ENCODE results near the gene HDAC4.

Gene HDAC4

DNA sequence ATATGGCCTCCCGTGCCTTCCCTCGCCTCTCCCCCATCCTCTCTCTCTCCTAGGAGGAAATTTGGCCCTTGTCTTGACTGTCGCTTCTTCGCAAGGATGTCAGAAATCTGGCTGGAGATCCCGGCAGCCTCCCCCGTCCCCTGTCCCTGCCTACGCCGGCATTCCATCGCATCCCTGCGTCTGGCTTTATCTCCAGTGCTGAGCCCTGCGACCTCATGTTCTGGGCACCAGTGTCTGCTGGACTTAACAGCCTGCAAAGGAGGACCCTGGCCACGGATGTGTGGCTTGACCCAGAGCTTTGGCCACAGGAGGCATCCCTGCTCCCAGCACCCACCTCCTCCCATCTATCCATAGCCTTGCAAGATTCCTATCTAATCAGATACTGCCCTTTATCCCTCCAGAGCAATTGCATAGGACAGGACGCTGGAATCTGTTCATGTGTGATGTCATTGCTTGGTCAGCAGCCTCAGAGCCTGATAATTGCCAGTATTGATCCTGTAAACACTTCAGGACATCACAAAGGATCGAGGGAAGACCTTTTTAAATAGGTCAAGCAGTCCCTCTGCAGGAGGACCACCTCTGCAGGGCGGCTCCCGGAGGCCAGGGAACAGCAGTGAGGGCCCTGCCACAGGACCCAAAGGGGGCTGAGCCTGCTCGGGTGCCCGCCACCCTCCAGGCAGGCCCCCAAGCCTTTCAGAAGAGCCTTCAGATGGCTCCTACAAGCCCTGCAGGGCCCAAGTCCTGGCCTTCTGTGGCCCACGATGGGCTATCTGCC is 384.7 kb downstream of the HDAC4 start (continued):
- TF ChIP-seq, protein P1, sequence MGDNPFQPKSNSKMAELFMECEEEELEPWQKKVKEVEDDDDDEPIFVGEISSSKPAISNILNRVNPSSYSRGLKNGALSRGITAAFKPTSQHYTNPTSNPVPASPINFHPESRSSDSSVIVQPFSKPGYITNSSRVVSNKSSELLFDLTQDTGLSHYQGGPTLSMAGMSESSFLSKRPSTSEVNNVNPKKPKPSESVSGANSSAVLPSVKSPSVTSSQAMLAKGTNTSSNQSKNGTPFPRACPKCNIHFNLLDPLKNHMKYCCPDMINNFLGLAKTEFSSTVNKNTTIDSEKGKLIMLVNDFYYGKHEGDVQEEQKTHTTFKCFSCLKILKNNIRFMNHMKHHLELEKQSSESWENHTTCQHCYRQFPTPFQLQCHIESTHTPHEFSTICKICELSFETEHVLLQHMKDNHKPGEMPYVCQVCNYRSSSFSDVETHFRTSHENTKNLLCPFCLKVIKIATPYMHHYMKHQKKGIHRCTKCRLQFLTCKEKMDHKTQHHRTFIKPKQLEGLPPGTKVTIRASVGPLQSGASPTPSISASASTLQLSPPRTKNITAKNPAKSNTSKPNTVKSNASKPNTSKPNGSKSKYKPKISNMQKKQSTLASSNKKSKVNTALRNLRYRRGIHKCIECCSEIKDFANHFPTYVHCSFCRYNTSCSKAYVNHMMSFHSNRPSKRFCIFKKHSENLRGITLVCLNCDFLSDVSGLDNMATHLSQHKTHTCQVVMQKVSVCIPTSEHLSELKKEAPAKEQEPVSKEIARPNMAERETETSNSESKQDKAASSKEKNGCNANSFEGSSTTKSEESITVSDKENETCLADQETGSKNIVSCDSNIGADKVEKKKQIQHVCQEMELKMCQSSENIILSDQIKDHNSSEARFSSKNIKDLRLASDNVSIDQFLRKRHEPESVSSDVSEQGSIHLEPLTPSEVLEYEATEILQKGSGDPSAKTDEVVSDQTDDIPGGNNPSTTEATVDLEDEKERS (tag by site-specific recombination; IDR thresholded peaks at IDR 0.05) = no peak

DNA sequence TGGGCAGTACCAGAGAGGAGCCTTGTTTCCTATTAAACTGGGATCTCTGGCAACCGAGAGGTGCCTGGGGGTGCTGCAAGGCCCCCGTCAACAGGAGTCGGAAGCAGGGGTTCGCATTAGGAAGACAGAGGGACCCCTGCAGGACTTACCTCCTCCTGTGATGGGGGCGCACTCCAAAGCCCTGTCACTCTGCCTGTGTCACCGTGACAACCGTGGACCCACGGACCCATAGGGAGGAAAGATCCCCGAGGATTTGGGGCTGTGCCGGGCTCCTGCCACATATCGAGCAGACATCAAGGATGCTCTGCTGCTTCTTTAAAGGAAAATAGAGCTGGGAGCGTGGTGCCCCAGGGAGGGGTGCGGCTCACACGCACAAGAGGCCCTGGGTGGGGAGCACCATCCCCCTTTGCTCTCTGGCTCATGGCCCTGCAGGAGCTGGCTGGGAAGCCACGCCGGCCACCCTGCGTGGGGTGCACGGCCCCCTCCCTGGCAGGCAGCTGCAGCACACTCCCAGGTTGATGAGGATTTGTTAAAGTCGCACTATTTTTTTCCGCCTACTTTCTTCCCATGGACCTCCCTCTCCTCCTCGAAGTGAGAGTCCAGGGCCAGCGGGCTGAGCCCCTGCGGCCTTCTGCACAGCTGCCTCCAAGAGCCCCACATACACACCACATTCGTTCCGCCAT is 385.5 kb downstream of the HDAC4 start:
- Histone ChIP-seq H3K9me3 (ENCODE audit: control insufficient read depth, insufficient read depth, low read depth, low read length) (no peaks in the 10 kb centered on the region), H3K27ac (ENCODE audit: extremely low read depth, low read depth, low read length) (no peak overlapping the region), H3K36me3 (ENCODE audit: control insufficient read depth in 2 of 2, insufficient read depth in 1 of 2, low read length in 2 of 2) (no peaks in the 10 kb centered on the region), H3K4me3 (ENCODE audit: low read depth, low read length) (no peak overlapping the region), H3K4me1 (ENCODE audit: control insufficient read depth, insufficient read depth, low read length) (no peaks in the 10 kb centered on the region)
- ChIA-PET CTCF (no interaction called here), POLR2A (no interaction called here)
- no peak for TF ChIP-seq ZNF510 (tag by site-specific recombination; IDR thresholded peaks at IDR 0.05; ENCODE audit: insufficient replicate concordance)
- no peak for TF ChIP-seq ZNF521 (tag by site-specific recombination; IDR thresholded peaks at IDR 0.05)
- TF ChIP-seq ZNF239 (tag by site-specific recombination; IDR thresholded peaks at IDR 0.05) = no peak
- TF ChIP-seq ZNF223 (tag by site-specific recombination; IDR thresholded peaks at IDR 0.05) = no peak
- no peak for TF ChIP-seq ZNF610 (tag by site-specific recombination; IDR thresholded peaks at IDR 0.05; ENCODE audit: borderline replicate concordance)
- TF ChIP-seq ZNF214 (tag by site-specific recombination; IDR thresholded peaks at IDR 0.05; ENCODE audit: borderline replicate concordance) = no peak
- TF ChIP-seq, protein P2, sequence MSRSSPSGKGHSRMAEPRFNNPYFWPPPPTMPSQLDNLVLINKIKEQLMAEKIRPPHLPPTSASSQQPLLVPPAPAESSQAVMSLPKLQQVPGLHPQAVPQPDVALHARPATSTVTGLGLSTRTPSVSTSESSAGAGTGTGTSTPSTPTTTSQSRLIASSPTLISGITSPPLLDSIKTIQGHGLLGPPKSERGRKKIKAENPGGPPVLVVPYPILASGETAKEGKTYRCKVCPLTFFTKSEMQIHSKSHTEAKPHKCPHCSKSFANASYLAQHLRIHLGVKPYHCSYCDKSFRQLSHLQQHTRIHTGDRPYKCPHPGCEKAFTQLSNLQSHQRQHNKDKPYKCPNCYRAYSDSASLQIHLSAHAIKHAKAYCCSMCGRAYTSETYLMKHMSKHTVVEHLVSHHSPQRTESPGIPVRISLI (tag by site-specific recombination; IDR thresholded peaks at IDR 0.05) = no peak
- no peak for TF ChIP-seq ZNF830 (tag by site-specific recombination; IDR thresholded peaks at IDR 0.05; ENCODE audit: low read depth)
- TF ChIP-seq OSR2 (tag by site-specific recombination; IDR thresholded peaks at IDR 0.05) = no peak
- TF ChIP-seq ZFP3 (tag by site-specific recombination; IDR thresholded peaks at IDR 0.05; ENCODE audit: low read depth) = no peak
- no peak for TF ChIP-seq ZNF600 (tag by site-specific recombination; IDR thresholded peaks at IDR 0.05)

DNA sequence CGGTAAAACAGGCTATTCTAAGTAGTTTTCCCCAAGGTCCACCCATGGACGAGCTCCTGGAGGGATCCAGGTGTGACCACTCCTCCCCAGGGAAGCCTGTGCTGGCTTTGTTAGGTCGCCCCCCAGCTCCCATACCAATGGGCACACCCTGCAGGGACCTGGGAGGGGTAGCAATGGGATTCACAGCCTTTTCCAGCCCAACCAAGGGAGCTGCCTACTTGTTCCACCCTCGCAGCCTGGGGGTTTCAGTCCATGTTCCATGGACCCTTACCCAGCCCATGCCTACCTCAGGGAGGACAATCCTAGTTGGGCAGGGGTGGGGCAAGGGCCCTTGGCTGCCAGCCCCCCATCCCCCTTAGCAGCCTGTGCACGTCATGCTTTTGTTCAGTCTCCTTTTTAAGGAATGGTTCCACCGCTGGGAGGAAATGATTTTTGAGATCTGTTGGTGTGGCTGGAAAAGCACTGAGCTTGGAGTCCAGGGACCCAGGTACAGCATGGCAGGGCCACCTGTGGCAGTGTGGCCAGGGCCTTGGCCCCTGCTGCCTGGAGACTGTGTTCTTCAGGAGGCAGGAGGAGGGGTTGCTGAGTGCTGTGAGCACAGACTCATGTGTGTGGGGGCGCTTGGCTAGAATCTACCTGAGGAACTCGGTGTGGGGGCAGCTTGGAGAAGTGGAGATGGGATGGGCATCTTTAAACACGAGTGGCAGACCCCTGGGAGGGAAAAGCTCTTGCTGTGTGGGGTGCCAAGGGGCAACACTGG is 386.2 kb downstream of the HDAC4 start:
- no peaks in the 10 kb centered on the region for H3K4me1 ChIP-seq (ENCODE audit: control insufficient read depth, insufficient read depth, low read length)
- ChIA-PET CTCF (interaction anchor here (0.6 kb wide), 1 partner anchor 80 kb away, joined by 3 read pairs; no protein-coding TSS in a partner anchor), POLR2A (no interaction called here)
- no peak overlapping the region for H3K27ac ChIP-seq (ENCODE audit: extremely low read depth, low read depth, low read length)
- no peaks in the 10 kb centered on the region for H3K36me3 ChIP-seq (ENCODE audit: control insufficient read depth in 2 of 2, insufficient read depth in 1 of 2, low read length in 2 of 2)
- TF ChIP-seq ZNF157 (tag by site-specific recombination; IDR thresholded peaks at IDR 0.05) (peak; percentile 91), ZNF112 (tag by site-specific recombination; IDR thresholded peaks at IDR 0.05) (no peak), ZNF626 (tag by site-specific recombination; IDR thresholded peaks at IDR 0.05) (no peak)
- TF ChIP-seq, protein P3, sequence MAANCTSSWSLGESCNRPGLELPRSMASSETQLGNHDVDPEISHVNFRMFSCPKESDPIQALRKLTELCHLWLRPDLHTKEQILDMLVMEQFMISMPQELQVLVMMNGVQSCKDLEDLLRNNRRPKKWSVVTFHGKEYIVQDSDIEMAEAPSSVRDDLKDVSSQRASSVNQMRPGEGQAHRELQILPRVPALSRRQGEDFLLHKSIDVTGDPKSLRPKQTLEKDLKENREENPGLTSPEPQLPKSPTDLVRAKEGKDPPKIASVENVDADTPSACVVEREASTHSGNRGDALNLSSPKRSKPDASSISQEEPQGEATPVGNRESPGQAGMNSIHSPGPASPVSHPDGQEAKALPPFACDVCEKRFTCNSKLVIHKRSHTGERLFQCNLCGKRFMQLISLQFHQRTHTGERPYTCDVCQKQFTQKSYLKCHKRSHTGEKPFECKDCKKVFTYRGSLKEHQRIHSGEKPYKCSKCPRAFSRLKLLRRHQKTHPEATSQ (tag by site-specific recombination; IDR thresholded peaks at IDR 0.05) = no peak
- TF ChIP-seq, protein P4, sequence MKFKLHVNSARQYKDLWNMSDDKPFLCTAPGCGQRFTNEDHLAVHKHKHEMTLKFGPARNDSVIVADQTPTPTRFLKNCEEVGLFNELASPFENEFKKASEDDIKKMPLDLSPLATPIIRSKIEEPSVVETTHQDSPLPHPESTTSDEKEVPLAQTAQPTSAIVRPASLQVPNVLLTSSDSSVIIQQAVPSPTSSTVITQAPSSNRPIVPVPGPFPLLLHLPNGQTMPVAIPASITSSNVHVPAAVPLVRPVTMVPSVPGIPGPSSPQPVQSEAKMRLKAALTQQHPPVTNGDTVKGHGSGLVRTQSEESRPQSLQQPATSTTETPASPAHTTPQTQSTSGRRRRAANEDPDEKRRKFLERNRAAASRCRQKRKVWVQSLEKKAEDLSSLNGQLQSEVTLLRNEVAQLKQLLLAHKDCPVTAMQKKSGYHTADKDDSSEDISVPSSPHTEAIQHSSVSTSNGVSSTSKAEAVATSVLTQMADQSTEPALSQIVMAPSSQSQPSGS (tag by site-specific recombination; IDR thresholded peaks at IDR 0.05; ENCODE audit: low read depth) = no peak
- H3K4me3 ChIP-seq (ENCODE audit: low read depth, low read length) = no peak overlapping the region
- no peaks in the 10 kb centered on the region for H3K9me3 ChIP-seq (ENCODE audit: control insufficient read depth, insufficient read depth, low read depth, low read length)
